Keratinocyte (primary cell): ENCODE measurements around the gene XPO1.

Experiments
- CTCF ChIP-seq, 3 experiments: IDR thresholded peaks in 1 of 3; conservative IDR thresholded peaks in 1 of 3; optimal IDR thresholded peaks in 1 of 3; 2 replicates in 2 of 3; 3 replicates in 1 of 3; pipeline versions ENCODE3 to v1.5.1; 2011; ENCODE audit warnings: low read length in 3 of 3, mild to moderate bottlenecking in 3 of 3, moderate library complexity in 2 of 3, control low read depth in 1 of 3, inconsistent platforms in 1 of 3; ENCODE audit not compliant: insufficient read depth in 2 of 3; ENCODE audit errors: extremely low read depth in 1 of 3
- EZH2 ChIP-seq: IDR thresholded peaks from one replicate; pipeline ENCODE4 v1.6.1; 2012; ENCODE audit warnings: inconsistent platforms, mild to moderate bottlenecking, low read length, moderate library complexity

GRCh38 chr2:61538920-61539520 is 864 bp upstream of the XPO1 start:
- TF ChIP-seq CTCF (optimal IDR thresholded peaks at IDR 0.05 in 1 of 3, IDR thresholded peaks at IDR 0.05 in 1 of 3, conservative IDR thresholded peaks at IDR 0.05 in 1 of 3; ENCODE audit: extremely low read depth in 1 of 3, insufficient read depth in 2 of 3, low read length in 3 of 3) (no peak), EZH2 (no peak)
